Esophagus squamous epithelium (tissue), 5 donors: Measurements from ENCODE around the gene LRRC19. TPM values are rescaled to one million over a fixed set of nuclear protein-coding genes. Genes with fewer than 3 reads are reported as not detected.

ENCODE experiments used
- DNase-seq: peaks from one replicate; lab custom pipeline; 2025; lab: John Stamatoyannopoulos, UW
- H3K27ac ChIP-seq, 4 donors: fragments of 200-600 bp; sonication (generic); one replicate each; pipeline ENCODE4 v1.5.1; 2016 to 2019; ENCODE audit warnings: mild to moderate bottlenecking in 1 of 4
- H3K27me3 ChIP-seq, 4 donors: fragments of 200-600 bp; sonication (generic); 1 replicate in 3 of 4; 2 replicates in 1 of 4; pipeline versions ENCODE4 v1.5.1 to v1.6.0; 2017 to 2021; ENCODE audit warnings: antibody characterized with exemption in 1 of 4
- H3K36me3 ChIP-seq, 3 donors: fragments of 200-600 bp; sonication (generic); one replicate each; pipeline ENCODE4 v1.5.1; 2016 to 2019
- H3K4me1 ChIP-seq, 3 donors: fragments of 200-600 bp; sonication (generic); one replicate each; pipeline ENCODE4 v1.5.1; 2017 to 2019
- H3K4me3 ChIP-seq, 4 donors: fragments of 200-600 bp; sonication (generic); 1 replicate in 3 of 4; 2 replicates in 1 of 4; pipeline ENCODE4 v1.5.1; 2016 to 2019; ENCODE audit warnings: mild to moderate bottlenecking in 2 of 4, moderate library complexity in 1 of 4
- H3K9me3 ChIP-seq, 3 donors: fragments of 200-600 bp; sonication (generic); one replicate each; pipeline ENCODE4 v1.5.1; 2016 to 2019
- POLR2A ChIP-seq, 4 donors: fragments of 450-650 bp; IDR thresholded peaks; one replicate each; pipeline ENCODE4 v1.6.1; 2017; ENCODE audit warnings: antibody characterized with exemption in 4 of 4, mild to moderate bottlenecking in 4 of 4, moderate library complexity in 3 of 4
- WGBS, 2 donors: methylation state at CpG; one replicate each; pipeline ENCODE4 v1.1.5; 2018; 5-methylcytosine and 5-hydroxymethylcytosine counted together
- intact Hi-C: fragments of 100-400 bp; cut with DNase I; formaldehyde crosslinking; loops from one replicate; pipeline ENCODE4 v1.15.0; 2022
- total RNA-seq, 4 donors: library from RNA; depleted of rRNA; stranded (reverse); fragments of >200 nt; gene quantifications; one replicate each; pipeline ENCODE4 v1.1.0, GENCODE V29; 2016
- TF ChIP-seq, protein P1 (sequence below), 6 experiments: fragments of 450-650 bp in 4 of 6; fragments of 200-600 bp in 2 of 6; sonication (generic) in 2 of 6; IDR thresholded peaks; one replicate each; pipeline ENCODE4 v1.5.1; 2016 to 2019; ENCODE audit warnings: antibody characterized with exemption in 6 of 6, mild to moderate bottlenecking in 4 of 6, moderate library complexity in 4 of 6
- donor health status: DM: yes; HTN: yes; CAD: no.

LRRC19 gene, protein sequence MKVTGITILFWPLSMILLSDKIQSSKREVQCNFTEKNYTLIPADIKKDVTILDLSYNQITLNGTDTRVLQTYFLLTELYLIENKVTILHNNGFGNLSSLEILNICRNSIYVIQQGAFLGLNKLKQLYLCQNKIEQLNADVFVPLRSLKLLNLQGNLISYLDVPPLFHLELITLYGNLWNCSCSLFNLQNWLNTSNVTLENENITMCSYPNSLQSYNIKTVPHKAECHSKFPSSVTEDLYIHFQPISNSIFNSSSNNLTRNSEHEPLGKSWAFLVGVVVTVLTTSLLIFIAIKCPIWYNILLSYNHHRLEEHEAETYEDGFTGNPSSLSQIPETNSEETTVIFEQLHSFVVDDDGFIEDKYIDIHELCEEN
- not detected for total RNA-seq

DNA sequence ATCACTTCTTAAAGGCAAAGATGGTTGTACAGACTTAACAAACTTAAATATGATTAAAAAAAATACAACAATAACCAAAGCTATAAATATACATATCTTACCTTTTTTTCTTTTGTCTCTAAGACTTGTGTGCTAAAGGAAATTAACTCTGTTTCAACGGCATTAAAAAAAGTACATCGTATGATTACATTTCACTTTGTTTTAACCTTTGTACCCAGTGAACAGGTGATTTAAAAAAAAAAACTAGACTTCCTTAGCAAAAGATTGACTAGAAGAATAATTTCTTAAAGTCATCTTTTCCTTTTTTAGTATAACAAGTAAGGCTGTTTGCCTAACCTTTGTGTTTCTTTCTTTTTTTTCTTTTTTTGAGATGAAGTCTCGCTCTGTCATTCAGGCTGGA lies at the start of gene LRRC19:
Gene LRRC19, minus strand, starts transcription at position 182 of the 400 bp plus-strand sequence. CDS start 5,978 bp downstream, outside the sequence.
- DNase-seq = no peak
- Histone ChIP-seq H3K36me3 (peaks cover 0 to 5% (median 0%) of the 10 kb centered on the region in 3 donors), H3K27me3 (no peaks in the 10 kb centered on the region), H3K4me3 (no peak within 1 kb of the TSS), H3K9me3 (no peaks in the 10 kb centered on the region), H3K4me1 (no peaks in the 10 kb centered on the region), H3K27ac (no peak within 1 kb of the TSS)
- intact Hi-C loops = no loop called here
- 92 to 97% methylated on average over 3 of the region's 3 CpGs for WGBS, 2 donors
- no peak for TF ChIP-seq POLR2A (IDR thresholded peaks at IDR 0.05)
- TF ChIP-seq, protein P1, sequence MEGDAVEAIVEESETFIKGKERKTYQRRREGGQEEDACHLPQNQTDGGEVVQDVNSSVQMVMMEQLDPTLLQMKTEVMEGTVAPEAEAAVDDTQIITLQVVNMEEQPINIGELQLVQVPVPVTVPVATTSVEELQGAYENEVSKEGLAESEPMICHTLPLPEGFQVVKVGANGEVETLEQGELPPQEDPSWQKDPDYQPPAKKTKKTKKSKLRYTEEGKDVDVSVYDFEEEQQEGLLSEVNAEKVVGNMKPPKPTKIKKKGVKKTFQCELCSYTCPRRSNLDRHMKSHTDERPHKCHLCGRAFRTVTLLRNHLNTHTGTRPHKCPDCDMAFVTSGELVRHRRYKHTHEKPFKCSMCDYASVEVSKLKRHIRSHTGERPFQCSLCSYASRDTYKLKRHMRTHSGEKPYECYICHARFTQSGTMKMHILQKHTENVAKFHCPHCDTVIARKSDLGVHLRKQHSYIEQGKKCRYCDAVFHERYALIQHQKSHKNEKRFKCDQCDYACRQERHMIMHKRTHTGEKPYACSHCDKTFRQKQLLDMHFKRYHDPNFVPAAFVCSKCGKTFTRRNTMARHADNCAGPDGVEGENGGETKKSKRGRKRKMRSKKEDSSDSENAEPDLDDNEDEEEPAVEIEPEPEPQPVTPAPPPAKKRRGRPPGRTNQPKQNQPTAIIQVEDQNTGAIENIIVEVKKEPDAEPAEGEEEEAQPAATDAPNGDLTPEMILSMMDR (IDR thresholded peaks at IDR 0.05) = no peak

DNA sequence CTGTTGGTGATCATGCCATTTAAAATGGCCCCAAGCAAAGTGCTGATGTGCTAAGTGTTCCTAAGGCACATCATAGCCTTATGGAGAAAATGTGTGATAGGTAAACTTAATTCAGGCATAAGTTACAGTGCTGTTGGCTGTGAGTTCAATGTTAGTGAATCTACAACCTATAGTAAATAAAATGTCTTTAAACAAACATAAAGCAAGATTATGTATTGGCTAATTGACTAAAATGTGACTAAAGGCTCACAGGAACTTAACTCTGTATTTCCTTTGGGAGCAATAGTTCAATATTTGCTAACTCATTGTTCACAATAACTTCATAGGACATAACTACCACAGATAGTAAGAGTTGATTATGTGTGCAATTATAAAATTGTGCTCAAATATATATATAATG lies 49.4 kb upstream of the LRRC19 start:
- H3K4me1 ChIP-seq = peaks cover 0 to 7% (median 0%) of the 10 kb centered on the region in 3 donors
- H3K4me3 ChIP-seq = no peak overlapping the region
- no peak overlapping the region for H3K27ac ChIP-seq
- intact Hi-C loops = no loop called here
- no peak for TF ChIP-seq POLR2A (IDR thresholded peaks at IDR 0.05)
- TF ChIP-seq, protein P1 (IDR thresholded peaks at IDR 0.05) = no peak
- no peak for DNase-seq
- H3K9me3 ChIP-seq = no peaks in the 10 kb centered on the region
- no peaks in the 10 kb centered on the region for H3K27me3 ChIP-seq
- H3K36me3 ChIP-seq = peaks cover 0 to 33% (median 0%) of the 10 kb centered on the region in 3 donors

DNA sequence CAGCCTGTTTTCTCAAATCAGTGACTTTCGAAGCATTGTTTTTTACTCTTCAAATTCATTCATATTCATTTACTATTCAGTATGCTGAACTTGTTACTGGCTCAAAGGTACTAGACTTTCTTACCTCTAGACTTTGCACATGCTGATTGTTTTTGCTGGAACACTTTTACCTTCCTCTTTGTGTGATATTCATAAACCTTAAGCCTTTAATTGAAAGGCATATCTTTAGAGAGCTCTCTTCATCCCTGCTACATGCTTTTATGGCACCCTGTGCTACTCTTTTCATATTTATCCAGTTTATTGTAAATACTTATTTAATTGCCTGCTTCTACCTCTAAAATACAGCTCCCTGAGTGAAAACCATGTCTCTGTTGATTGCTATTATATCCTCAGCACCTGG lies 48.7 kb upstream of the LRRC19 start:
- H3K36me3 ChIP-seq = peaks cover 0 to 39% (median 0%) of the 10 kb centered on the region in 3 donors
- H3K4me1 ChIP-seq = peaks cover 0 to 7% (median 0%) of the 10 kb centered on the region in 3 donors
- H3K9me3 ChIP-seq = no peaks in the 10 kb centered on the region
- H3K4me3 ChIP-seq = no peak overlapping the region
- 88 to 91% methylated on average over 1 of the region's 1 CpG for WGBS, 2 donors
- H3K27ac ChIP-seq = no peak overlapping the region
- intact Hi-C loops = no loop called here
- H3K27me3 ChIP-seq = no peaks in the 10 kb centered on the region
- DNase-seq = no peak
- TF ChIP-seq, protein P1 (IDR thresholded peaks at IDR 0.05) = no peak
- TF ChIP-seq POLR2A (IDR thresholded peaks at IDR 0.05) = no peak

DNA sequence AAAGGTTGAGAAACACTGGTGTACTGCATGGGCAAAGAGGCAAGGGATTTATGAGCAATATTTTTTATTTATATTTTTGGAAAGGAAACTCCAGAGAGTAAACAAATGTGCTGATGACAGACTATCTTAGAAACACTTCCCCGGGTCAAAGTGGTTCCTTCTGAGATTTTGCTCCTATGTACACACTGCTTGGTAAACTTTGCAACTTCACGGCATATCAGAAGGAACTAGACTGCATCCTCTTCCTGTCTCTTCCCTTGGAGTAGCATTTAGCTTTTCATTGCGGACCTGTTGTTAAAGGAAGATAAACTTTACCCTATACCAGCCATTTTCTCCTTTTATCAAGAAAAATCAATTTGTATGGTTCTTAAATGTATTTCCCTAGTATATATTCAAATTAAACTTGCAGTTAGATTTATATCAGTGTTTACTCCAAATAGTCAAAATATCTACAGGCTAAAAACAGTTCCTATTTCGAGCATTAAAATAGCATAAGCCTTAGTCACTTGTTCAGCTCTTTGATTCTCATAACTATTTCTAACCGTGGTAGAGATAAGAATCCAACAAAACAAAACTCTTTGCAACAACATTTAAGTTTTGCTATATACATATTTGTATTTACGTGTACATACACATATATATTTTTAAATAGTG lies 48.0 kb upstream of the LRRC19 start:
- no peak overlapping the region for H3K4me3 ChIP-seq
- peaks cover 0 to 7% (median 0%) of the 10 kb centered on the region in 3 donors for H3K4me1 ChIP-seq
- peaks cover 0 to 44% (median 0%) of the 10 kb centered on the region in 3 donors for H3K36me3 ChIP-seq
- intact Hi-C loops = no loop called here
- H3K9me3 ChIP-seq = no peaks in the 10 kb centered on the region
- H3K27ac ChIP-seq = no peak overlapping the region
- no peak for TF ChIP-seq POLR2A (IDR thresholded peaks at IDR 0.05)
- TF ChIP-seq, protein P1 (IDR thresholded peaks at IDR 0.05) = no peak
- no peak for DNase-seq
- no peaks in the 10 kb centered on the region for H3K27me3 ChIP-seq
- 43 to 53% methylated on average over 6 of the region's 6 CpGs for WGBS, 2 donors

DNA sequence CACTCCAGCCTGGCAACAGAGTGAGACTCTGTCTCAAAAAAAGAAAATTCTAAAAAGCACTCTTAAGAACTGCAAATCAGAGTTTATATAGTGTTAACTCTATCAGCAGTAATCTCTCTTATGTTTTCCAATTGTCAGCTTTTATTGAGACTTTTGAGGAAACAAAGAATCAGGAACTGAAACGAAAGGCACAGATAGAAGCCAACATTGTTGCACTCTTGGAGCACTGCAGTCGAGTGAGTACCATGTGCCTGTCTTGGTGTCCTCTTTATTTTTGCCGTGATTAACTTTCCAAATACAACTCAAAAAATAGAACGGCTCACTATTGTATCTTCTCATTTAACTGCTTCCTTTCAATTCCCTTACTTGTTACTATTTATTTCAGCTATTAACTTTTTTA lies 41.7 kb upstream of the LRRC19 start:
- WGBS, 2 donors = 78 to 87% methylated on average over 4 of the region's 4 CpGs
- no peak for DNase-seq
- H3K4me3 ChIP-seq = no peak overlapping the region
- no peaks in the 10 kb centered on the region for H3K9me3 ChIP-seq
- no peaks in the 10 kb centered on the region for H3K27me3 ChIP-seq
- H3K27ac ChIP-seq = no peak overlapping the region
- peaks cover 0 to 46% (median 4%) of the 10 kb centered on the region in 3 donors for H3K36me3 ChIP-seq
- no peaks in the 10 kb centered on the region for H3K4me1 ChIP-seq
- intact Hi-C loops = no loop called here
- no peak for TF ChIP-seq POLR2A (IDR thresholded peaks at IDR 0.05)
- TF ChIP-seq, protein P1 (IDR thresholded peaks at IDR 0.05) = no peak
